GDM1 (cell line): ENCODE data around the gene SEMA6D.

Experiments used
- DNase-seq: peaks from one replicate; lab custom pipeline; 2025; lab: John Stamatoyannopoulos, UW

The SEMA6D gene

GRCh38 chr15:47743385-47743784 lies 26.1 kb downstream of the SEMA6D start:
- DNase-seq: no peak

GRCh38 chr15:47743886-47744285 lies 26.6 kb downstream of the SEMA6D start:
- DNase-seq: no peak

- no peak for DNase-seq
These were observed 27.2 kb downstream of the SEMA6D start for GRCh38 chr15:47744496-47744895.

GRCh38 chr15:47744973-47745372 lies 27.7 kb downstream of the SEMA6D start:
- DNase-seq: no peak

GRCh38 chr15:47746516-47746915 lies 29.2 kb downstream of the SEMA6D start:
- DNase-seq: no peak

GRCh38 chr15:47750030-47750739 lies 32.9 kb downstream of the SEMA6D start:
- no peak for DNase-seq

GRCh38 chr15:47750740-47751262 lies 33.5 kb downstream of the SEMA6D start:
- no peak for DNase-seq

- no peak for DNase-seq
These were observed 36.3 kb downstream of the SEMA6D start for GRCh38 chr15:47753591-47753990.

- DNase-seq: no peak
These were observed 37.0 kb downstream of the SEMA6D start for GRCh38 chr15:47754312-47754711.

- DNase-seq: no peak
These were observed 38.6 kb downstream of the SEMA6D start for GRCh38 chr15:47755941-47756340.

GRCh38 chr15:47756872-47757271 lies 39.6 kb downstream of the SEMA6D start:
- no peak for DNase-seq

GRCh38 chr15:47757331-47757730 lies 40.0 kb downstream of the SEMA6D start:
- no peak for DNase-seq

GRCh38 chr15:47762621-47763020 lies 45.3 kb downstream of the SEMA6D start:
- DNase-seq: no peak

GRCh38 chr15:47764666-47765065 lies 47.4 kb downstream of the SEMA6D start:
- no peak for DNase-seq

- DNase-seq: no peak
These were observed 49.1 kb downstream of the SEMA6D start for GRCh38 chr15:47766406-47766805.

GRCh38 chr15:47767035-47767434 lies 49.7 kb downstream of the SEMA6D start:
- no peak for DNase-seq

GRCh38 chr15:47768735-47769134 lies 51.4 kb downstream of the SEMA6D start:
- DNase-seq: no peak

- DNase-seq: no peak
These were observed 51.9 kb downstream of the SEMA6D start for GRCh38 chr15:47769166-47769565.

- no peak for DNase-seq
These were observed 55.8 kb downstream of the SEMA6D start for GRCh38 chr15:47773143-47773542.

GRCh38 chr15:47778263-47778770 lies 61.0 kb downstream of the SEMA6D start:
- DNase-seq: no peak

GRCh38 chr15:47780971-47781370 lies 63.7 kb downstream of the SEMA6D start:
- no peak for DNase-seq

- DNase-seq: no peak
These were observed 64.2 kb downstream of the SEMA6D start for GRCh38 chr15:47781527-47781926.

- no peak for DNase-seq
These were observed 67.5 kb downstream of the SEMA6D start for GRCh38 chr15:47784820-47785219.

GRCh38 chr15:47786371-47786770 lies 69.1 kb downstream of the SEMA6D start:
- no peak for DNase-seq
